ENCODE measurements around the gene RPS6KA2. TPM values are rescaled to one million over a fixed set of nuclear protein-coding genes. Genes with fewer than 3 reads are reported as not detected.

Gene RPS6KA2
- polyA plus RNA-seq, 1 donor (not counting 4 experiments of a cell fraction or from before 2014, with no cell fraction given): 8.2 TPM

DNA sequence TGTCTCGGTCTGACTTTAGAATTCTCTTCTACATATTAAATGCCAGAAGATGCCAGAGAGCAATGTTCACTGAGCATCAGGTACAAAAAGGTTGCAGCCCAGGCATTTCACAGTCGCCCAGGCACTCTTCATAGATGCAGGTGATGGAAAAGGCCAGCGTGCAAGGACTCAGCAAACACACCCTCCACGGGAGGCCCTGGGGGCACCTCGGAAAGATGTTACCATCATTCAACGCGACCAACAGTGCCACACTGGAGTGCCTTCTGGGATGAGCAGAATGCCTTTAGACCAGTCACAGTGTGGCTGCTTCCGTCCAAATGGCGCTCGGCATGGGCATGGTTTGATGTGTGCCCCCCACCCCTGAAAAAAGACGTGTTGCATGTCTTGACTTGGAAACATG lies 36.0 kb downstream of the RPS6KA2 start:
- no peak overlapping the region for H3K4me2 ChIP-seq (ENCODE audit: control insufficient read depth, extremely low read depth, insufficient read depth, low read depth, low read length)
- no peaks in the 10 kb centered on the region for H3K27me3 ChIP-seq (ENCODE audit: control insufficient read depth, extremely low read depth, insufficient read depth, low read length)
- dilution Hi-C loops (cut with MboI; ENCODE audit: extremely low pct_ligation_motif_present, low sequenced_read_pairs): no loop called here
- H3K27ac ChIP-seq (ENCODE audit: control insufficient read depth, insufficient read depth, low read length): no peak overlapping the region
- no peak overlapping the region for H2AFZ ChIP-seq (ENCODE audit: control insufficient read depth, low read length)
- H4K20me1 ChIP-seq (ENCODE audit: control insufficient read depth, extremely low read depth, insufficient read depth, low read length): no peaks in the 10 kb centered on the region
- H3K79me2 ChIP-seq (ENCODE audit: control insufficient read depth, insufficient read depth, low read length): no peaks in the 10 kb centered on the region
- no peak overlapping the region for H3K4me3 ChIP-seq (ENCODE audit: control insufficient read depth in 2 of 3, extremely low read depth in 1 of 3, insufficient read depth in 2 of 3, low read depth in 1 of 3, low read length in 3 of 3)
- TF ChIP-seq, protein P1, sequence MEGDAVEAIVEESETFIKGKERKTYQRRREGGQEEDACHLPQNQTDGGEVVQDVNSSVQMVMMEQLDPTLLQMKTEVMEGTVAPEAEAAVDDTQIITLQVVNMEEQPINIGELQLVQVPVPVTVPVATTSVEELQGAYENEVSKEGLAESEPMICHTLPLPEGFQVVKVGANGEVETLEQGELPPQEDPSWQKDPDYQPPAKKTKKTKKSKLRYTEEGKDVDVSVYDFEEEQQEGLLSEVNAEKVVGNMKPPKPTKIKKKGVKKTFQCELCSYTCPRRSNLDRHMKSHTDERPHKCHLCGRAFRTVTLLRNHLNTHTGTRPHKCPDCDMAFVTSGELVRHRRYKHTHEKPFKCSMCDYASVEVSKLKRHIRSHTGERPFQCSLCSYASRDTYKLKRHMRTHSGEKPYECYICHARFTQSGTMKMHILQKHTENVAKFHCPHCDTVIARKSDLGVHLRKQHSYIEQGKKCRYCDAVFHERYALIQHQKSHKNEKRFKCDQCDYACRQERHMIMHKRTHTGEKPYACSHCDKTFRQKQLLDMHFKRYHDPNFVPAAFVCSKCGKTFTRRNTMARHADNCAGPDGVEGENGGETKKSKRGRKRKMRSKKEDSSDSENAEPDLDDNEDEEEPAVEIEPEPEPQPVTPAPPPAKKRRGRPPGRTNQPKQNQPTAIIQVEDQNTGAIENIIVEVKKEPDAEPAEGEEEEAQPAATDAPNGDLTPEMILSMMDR (optimal IDR thresholded peaks at IDR 0.05 in 1 of 3, IDR thresholded peaks at IDR 0.05 in 1 of 3, conservative IDR thresholded peaks at IDR 0.05 in 1 of 3; ENCODE audit: extremely low read depth in 1 of 3, insufficient read depth in 2 of 3, low read length in 3 of 3): no peak
- TF ChIP-seq EZH2 (IDR thresholded peaks at IDR 0.05; ENCODE audit: low read length): no peak
- H3K9ac ChIP-seq (ENCODE audit: control insufficient read depth, extremely low read depth, insufficient read depth, low read length): no peak overlapping the region
- no peaks in the 10 kb centered on the region for H3K4me1 ChIP-seq (ENCODE audit: control insufficient read depth, extremely low read depth, insufficient read depth, low read length)
- FAIRE-seq (no peak), DNase-seq (ENCODE audit: low read depth, low spot score) (no peak)
- H3K9me1 ChIP-seq (ENCODE audit: control insufficient read depth, extremely low read depth, insufficient read depth, low read length): peaks cover 3% of the 10 kb centered on the region
- no peaks in the 10 kb centered on the region for H3K9me3 ChIP-seq (ENCODE audit: control insufficient read depth, low read depth, low read length)
- H3K36me3 ChIP-seq (ENCODE audit: control insufficient read depth in 2 of 2, extremely low read depth in 1 of 2, insufficient read depth in 2 of 2, low read length in 2 of 2): no peaks in the 10 kb centered on the region

DNA sequence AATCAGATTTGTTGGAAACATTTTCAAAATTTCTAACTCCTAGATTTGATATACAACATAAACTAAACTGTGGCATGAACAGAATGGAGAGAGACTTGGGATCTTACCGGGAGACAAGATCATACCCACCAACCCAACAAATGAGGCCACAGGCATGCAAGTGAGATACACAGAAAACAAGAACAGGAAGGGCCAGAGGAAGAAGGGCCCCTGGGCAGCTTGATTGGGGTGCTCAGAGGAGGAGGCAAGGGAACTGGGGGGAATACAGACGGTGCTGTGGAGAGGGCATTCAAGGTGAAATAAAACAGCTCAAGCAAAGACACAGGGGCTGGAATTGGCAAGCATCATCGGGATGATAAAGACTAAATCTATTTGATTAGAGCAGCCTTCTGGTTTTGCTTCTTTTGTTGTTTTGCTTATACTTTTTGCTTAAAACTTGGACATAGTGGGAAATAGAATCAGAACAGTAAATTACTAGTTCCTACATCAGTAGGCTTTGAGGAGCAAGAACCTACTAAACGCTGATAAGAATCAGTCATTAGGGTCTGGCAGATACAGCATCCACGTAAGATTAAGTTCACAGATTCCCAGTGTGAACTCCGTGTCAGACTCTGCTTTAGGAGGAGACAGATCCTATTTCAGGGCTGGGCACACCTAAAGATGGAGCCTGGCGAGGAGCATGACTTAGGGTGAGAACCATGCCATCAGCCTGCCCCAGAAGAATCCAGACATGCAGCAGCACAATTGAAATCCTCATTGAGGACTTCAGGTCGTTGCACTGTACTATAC lies 37.1 kb downstream of the RPS6KA2 start:
- Histone ChIP-seq H3K79me2 (ENCODE audit: control insufficient read depth, insufficient read depth, low read length) (no peaks in the 10 kb centered on the region), H3K27ac (ENCODE audit: control insufficient read depth, insufficient read depth, low read length) (no peak overlapping the region), H3K4me3 (ENCODE audit: control insufficient read depth in 2 of 3, extremely low read depth in 1 of 3, insufficient read depth in 2 of 3, low read depth in 1 of 3, low read length in 3 of 3) (no peak overlapping the region), H3K9ac (ENCODE audit: control insufficient read depth, extremely low read depth, insufficient read depth, low read length) (no peak overlapping the region), H3K9me3 (ENCODE audit: control insufficient read depth, low read depth, low read length) (no peaks in the 10 kb centered on the region), H3K9me1 (ENCODE audit: control insufficient read depth, extremely low read depth, insufficient read depth, low read length) (peaks cover 3% of the 10 kb centered on the region), H3K4me2 (ENCODE audit: control insufficient read depth, extremely low read depth, insufficient read depth, low read depth, low read length) (no peak overlapping the region), H3K36me3 (ENCODE audit: control insufficient read depth in 2 of 2, extremely low read depth in 1 of 2, insufficient read depth in 2 of 2, low read length in 2 of 2) (no peaks in the 10 kb centered on the region), H3K27me3 (ENCODE audit: control insufficient read depth, extremely low read depth, insufficient read depth, low read length) (no peaks in the 10 kb centered on the region), H4K20me1 (ENCODE audit: control insufficient read depth, extremely low read depth, insufficient read depth, low read length) (no peaks in the 10 kb centered on the region), H3K4me1 (ENCODE audit: control insufficient read depth, extremely low read depth, insufficient read depth, low read length) (no peaks in the 10 kb centered on the region), H2AFZ (ENCODE audit: control insufficient read depth, low read length) (no peak overlapping the region)
- TF ChIP-seq EZH2 (IDR thresholded peaks at IDR 0.05; ENCODE audit: low read length): no peak
- TF ChIP-seq, protein P1 (optimal IDR thresholded peaks at IDR 0.05 in 1 of 3, IDR thresholded peaks at IDR 0.05 in 1 of 3, conservative IDR thresholded peaks at IDR 0.05 in 1 of 3; ENCODE audit: extremely low read depth in 1 of 3, insufficient read depth in 2 of 3, low read length in 3 of 3): no peak
- dilution Hi-C loops (cut with MboI; ENCODE audit: extremely low pct_ligation_motif_present, low sequenced_read_pairs): no loop called here
- no peak for FAIRE-seq
- DNase-seq (ENCODE audit: low read depth, low spot score): no peak
